Astrocyte of the spinal cord (primary cell): Measurements from ENCODE around the gene PDE8B.

ENCODE experiments used
- DNase-seq: peaks from one replicate; pipeline ENCODE4 v3.0.0; 2011; ENCODE audit warnings: low read depth, low spot score
- H3K4me3 ChIP-seq: 2 replicates; pipeline ENCODE4 v1.5.1; 2011; ENCODE audit warnings: low read depth, mild to moderate bottlenecking, low read length, moderate library complexity
- in situ Hi-C: cut with HindIII; loops from 2 replicates; pipeline ENCODE4 v1.10.0; 2017; ENCODE audit warnings: low sequenced_read_pairs
- TF ChIP-seq, protein P1 (sequence below): IDR thresholded peaks from 2 replicates; pipeline ENCODE4 v1.5.1; 2012; ENCODE audit warnings: low read depth, mild to moderate bottlenecking, low read length, inconsistent platforms

Gene PDE8B

GRCh38 chr5:77224672-77225355 lies 14.3 kb downstream of the PDE8B start:
- DNase-seq: peak; percentile 64
- no peak overlapping the region for H3K4me3 ChIP-seq
- TF ChIP-seq, protein P1, sequence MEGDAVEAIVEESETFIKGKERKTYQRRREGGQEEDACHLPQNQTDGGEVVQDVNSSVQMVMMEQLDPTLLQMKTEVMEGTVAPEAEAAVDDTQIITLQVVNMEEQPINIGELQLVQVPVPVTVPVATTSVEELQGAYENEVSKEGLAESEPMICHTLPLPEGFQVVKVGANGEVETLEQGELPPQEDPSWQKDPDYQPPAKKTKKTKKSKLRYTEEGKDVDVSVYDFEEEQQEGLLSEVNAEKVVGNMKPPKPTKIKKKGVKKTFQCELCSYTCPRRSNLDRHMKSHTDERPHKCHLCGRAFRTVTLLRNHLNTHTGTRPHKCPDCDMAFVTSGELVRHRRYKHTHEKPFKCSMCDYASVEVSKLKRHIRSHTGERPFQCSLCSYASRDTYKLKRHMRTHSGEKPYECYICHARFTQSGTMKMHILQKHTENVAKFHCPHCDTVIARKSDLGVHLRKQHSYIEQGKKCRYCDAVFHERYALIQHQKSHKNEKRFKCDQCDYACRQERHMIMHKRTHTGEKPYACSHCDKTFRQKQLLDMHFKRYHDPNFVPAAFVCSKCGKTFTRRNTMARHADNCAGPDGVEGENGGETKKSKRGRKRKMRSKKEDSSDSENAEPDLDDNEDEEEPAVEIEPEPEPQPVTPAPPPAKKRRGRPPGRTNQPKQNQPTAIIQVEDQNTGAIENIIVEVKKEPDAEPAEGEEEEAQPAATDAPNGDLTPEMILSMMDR: no peak
- in situ Hi-C loops: no loop called here

DNA sequence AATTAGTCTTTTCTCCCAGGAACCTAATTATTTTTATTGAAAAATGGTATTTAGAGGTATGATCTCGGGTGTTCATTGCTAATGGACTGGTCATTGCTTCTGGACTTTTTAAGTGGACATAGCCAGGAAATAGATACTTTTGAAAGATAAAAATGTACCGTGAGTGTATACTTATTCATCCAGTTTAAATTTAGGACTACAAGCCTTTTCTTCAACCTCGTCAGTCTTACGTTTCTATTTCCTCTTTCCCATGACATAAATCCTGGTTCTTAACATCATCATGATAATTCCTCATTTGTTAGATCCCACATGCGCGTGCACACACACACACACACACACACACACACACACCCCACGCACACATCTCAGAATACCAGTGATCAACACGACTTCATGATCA lies 15.1 kb downstream of the PDE8B start:
- no peak overlapping the region for H3K4me3 ChIP-seq
- TF ChIP-seq, protein P1: no peak
- in situ Hi-C loops: no loop called here
- no peak for DNase-seq

GRCh38 chr5:77229887-77230286 lies 19.4 kb downstream of the PDE8B start:
- no peak for DNase-seq
- in situ Hi-C loops: no loop called here
- H3K4me3 ChIP-seq: no peak overlapping the region
- TF ChIP-seq, protein P1: no peak

- H3K4me3 ChIP-seq: no peak overlapping the region
Observed at GRCh38 chr5:77230727-77231470, 20.4 kb downstream of the PDE8B start.

DNA sequence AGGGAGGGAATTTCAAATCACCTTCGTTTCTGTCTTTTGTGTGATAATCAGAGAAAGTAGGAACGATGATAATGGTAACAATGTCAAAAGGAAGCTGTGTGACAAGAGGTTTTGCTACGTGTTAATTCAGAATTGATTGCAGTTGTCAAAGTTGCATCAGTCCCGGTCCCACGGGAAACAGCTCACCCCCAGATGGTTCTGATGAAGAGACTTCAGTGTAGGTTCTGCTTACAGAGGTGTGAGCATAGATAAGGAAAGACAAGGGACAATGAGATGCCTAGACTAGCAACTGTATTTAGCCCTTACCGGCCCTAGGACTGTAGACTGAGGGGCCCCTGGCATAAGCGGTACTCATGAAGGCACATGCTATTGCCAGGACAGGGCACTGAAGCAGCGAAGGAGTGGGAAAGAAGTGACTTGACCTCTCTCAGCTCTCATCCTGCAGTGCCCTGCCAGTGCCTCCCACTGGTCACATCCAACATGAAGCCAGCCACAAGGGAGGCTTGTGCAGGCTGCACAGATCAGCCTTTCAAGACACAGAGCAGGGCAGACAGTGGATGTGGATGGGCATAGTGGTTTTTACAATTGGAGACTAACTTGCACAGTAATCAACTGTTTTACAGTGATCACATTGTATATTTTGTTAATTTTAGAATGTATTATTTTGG lies 21.1 kb downstream of the PDE8B start:
- no peak for DNase-seq
- TF ChIP-seq, protein P1: no peak
- in situ Hi-C loops: no loop called here
- H3K4me3 ChIP-seq: no peak overlapping the region

More at GRCh38 chr5:77230727-77231470, 20.4 kb downstream of the PDE8B start:
- DNase-seq: no peak
- in situ Hi-C loops: no loop called here
- TF ChIP-seq, protein P1: peak; percentile 14

GRCh38 chr5:77232574-77233358 lies 22.3 kb downstream of the PDE8B start:
- H3K4me3 ChIP-seq: no peak overlapping the region
- DNase-seq: peak; percentile 53
- in situ Hi-C loops: no loop called here
- TF ChIP-seq, protein P1: no peak
